GM23338 (cell line): Measurements from ENCODE around the gene TP53BP2. TPM values are rescaled to one million over a fixed set of nuclear protein-coding genes. Genes with fewer than 3 reads are reported as not detected.

Source experiments
- ATAC-seq: fragments of 200-7000 bp; cut with Tn5 transposase; 3 replicates; pipeline ENCODE4 v1.9.1; 2020
- DNase-seq: peaks from one replicate; pipeline ENCODE4 v3.0.0-alpha.2; 2015; ENCODE audit warnings: low spot score
- H2AFZ ChIP-seq: fragments of 200-600 bp; sonication (generic); 2 replicates; pipeline ENCODE4 v1.8.0; 2016; ENCODE audit warnings: antibody characterized with exemption, mild to moderate bottlenecking, moderate library complexity
- H3F3A ChIP-seq: fragments of 200-600 bp; sonication (generic); replicated peaks from 2 replicates; pipeline ENCODE4 v1.8.0; 2017; ENCODE audit warnings: antibody characterized with exemption, mixed run types, low read depth
- H3K27ac ChIP-seq: fragments of 200-600 bp; sonication (generic); 2 replicates; pipeline ENCODE4 v1.6.1; 2016; ENCODE audit warnings: low read depth
- H3K27me3 ChIP-seq: fragments of 200-600 bp; sonication (generic); 2 replicates; pipeline ENCODE4 v1.8.0; 2016; ENCODE audit warnings: mild to moderate bottlenecking, mixed run types, moderate library complexity; ENCODE audit not compliant: insufficient read depth
- H3K36me3 ChIP-seq: fragments of 200-600 bp; sonication (generic); 2 replicates; pipeline ENCODE4 v1.8.0; 2016; ENCODE audit warnings: mild to moderate bottlenecking; ENCODE audit not compliant: insufficient read depth
- H3K4me1 ChIP-seq: fragments of 200-600 bp; sonication (generic); 2 replicates; pipeline ENCODE4 v1.8.0; 2016; ENCODE audit warnings: mild to moderate bottlenecking, moderate library complexity; ENCODE audit not compliant: insufficient read depth
- H3K4me2 ChIP-seq: fragments of 200-600 bp; sonication (generic); 2 replicates; pipeline ENCODE4 v1.7.1; 2017; ENCODE audit warnings: mixed run types
- H3K4me3 ChIP-seq: fragments of 200-600 bp; sonication (generic); 2 replicates; pipeline ENCODE4 v1.6.1; 2016; ENCODE audit warnings: mixed run types
- H3K79me2 ChIP-seq: fragments of 200-600 bp; sonication (generic); replicated peaks from 2 replicates; pipeline ENCODE4 v1.8.0; 2017; ENCODE audit warnings: mild to moderate bottlenecking; ENCODE audit not compliant: insufficient read depth
- H3K9me2 ChIP-seq: fragments of 200-600 bp; sonication (generic); 2 replicates; pipeline ENCODE4 v1.8.0; 2017; ENCODE audit not compliant: insufficient read depth
- H4K20me1 ChIP-seq: fragments of 200-600 bp; sonication (generic); replicated peaks from 2 replicates; pipeline ENCODE4 v1.8.0; 2017; ENCODE audit warnings: mild to moderate bottlenecking; ENCODE audit not compliant: insufficient read depth
- H3K27ac Mint-ChIP-seq: 2 replicates; pipeline ENCODE4 v1.8.0; 2020; ENCODE audit warnings: inconsistent platforms, mild to moderate bottlenecking, moderate library complexity, mixed read lengths
- H3K27me3 Mint-ChIP-seq: 3 replicates; pipeline ENCODE4 v1.8.0; 2022; ENCODE audit warnings: low read depth, mild to moderate bottlenecking, moderate library complexity, mixed read lengths, inconsistent platforms; ENCODE audit not compliant: insufficient read depth, poor library complexity
- H3K36me3 Mint-ChIP-seq: 3 replicates; pipeline ENCODE4 v1.8.0; 2021; ENCODE audit warnings: low read depth, mild to moderate bottlenecking, inconsistent platforms, moderate library complexity, mixed read lengths
- H3K4me1 Mint-ChIP-seq: 3 replicates; pipeline ENCODE4 v1.8.0; 2020; ENCODE audit warnings: mild to moderate bottlenecking, inconsistent platforms, mixed read lengths
- H3K4me3 Mint-ChIP-seq: 3 replicates; pipeline ENCODE4 v1.8.0; 2021; ENCODE audit warnings: moderate library complexity, mild to moderate bottlenecking, inconsistent platforms, mixed read lengths
- H3K9me3 Mint-ChIP-seq: 3 replicates; pipeline ENCODE4 v1.8.0; 2020; ENCODE audit warnings: moderate library complexity, mild to moderate bottlenecking, inconsistent platforms, mixed read lengths
- CTCF ChIP-seq, 2 experiments: fragments of 200-600 bp in 1 of 2; sonication (generic) in 1 of 2; conservative IDR thresholded peaks; 2 replicates each; pipeline versions ENCODE4 v1.5.1 to v1.6.1; 2016 to 2017; ENCODE audit warnings: antibody characterized with exemption in 2 of 2, low read depth in 2 of 2, mild to moderate bottlenecking in 2 of 2, moderate library complexity in 1 of 2
- ETS1 ChIP-seq: IDR thresholded peaks from 2 replicates; pipeline ENCODE4 v1.6.1; 2016; ENCODE audit warnings: antibody characterized with exemption
- EZH2phosphoT487 ChIP-seq: fragments of 200-600 bp; sonication (generic); IDR thresholded peaks from one replicate; pipeline ENCODE4 v1.8.1; 2018; ENCODE audit warnings: antibody characterized with exemption; ENCODE audit not compliant: unreplicated experiment
- JUNB ChIP-seq: IDR thresholded peaks from one replicate; pipeline ENCODE4 v1.6.1; 2016; ENCODE audit warnings: antibody characterized with exemption; ENCODE audit not compliant: unreplicated experiment
- NANOG ChIP-seq: IDR thresholded peaks from 2 replicates; pipeline ENCODE4 v1.6.1; 2016; ENCODE audit warnings: antibody characterized with exemption, borderline replicate concordance
- POLR2AphosphoS5 ChIP-seq: IDR thresholded peaks from 2 replicates; pipeline ENCODE4 v1.6.1; 2016; ENCODE audit warnings: antibody characterized with exemption, low read depth
- STAT1 ChIP-seq: IDR thresholded peaks from one replicate; pipeline ENCODE4 v1.6.1; 2016; ENCODE audit warnings: antibody characterized with exemption; ENCODE audit not compliant: unreplicated experiment
- ZNF114 ChIP-seq: fragments of 250-450 bp; sonication (Bioruptor Pico); IDR thresholded peaks from 2 replicates; pipeline ENCODE4 v1.5.0; 2020; ENCODE audit warnings: mild to moderate bottlenecking, moderate library complexity
- ZNF331 ChIP-seq: fragments of 250-450 bp; sonication (Bioruptor Pico); IDR thresholded peaks from 2 replicates; pipeline ENCODE4 v1.5.0; 2020; ENCODE audit warnings: low read depth, mild to moderate bottlenecking, moderate library complexity
- polyA plus RNA-seq: library from polyadenylated mRNA; unstranded; fragments of >200 nt; fragmentation: Nextera tagmentation; extraction: Ambion mirVana; gene quantifications from 2 replicates; pipeline ENCODE4 v1.2.1, GENCODE V29; 2016
- total RNA-seq: library from RNA; depleted of rRNA; stranded (reverse); fragments of >200 nt; shearing (Covaris generic); gene quantifications from 2 replicates; pipeline ENCODE4 v1.2.3, GENCODE V29; 2014

Gene TP53BP2
- total and polyA plus RNA-seq, 2 experiments from 2014 or later, result 10.1 to 32.9 TPM

GRCh38 chr1:223745731-223746130 lies 100.0 kb downstream of the TP53BP2 start:
- TF ChIP-seq ZNF114 (CRISPR knock-in tag), result no peak
- H3K4me3 ChIP-seq, result no peak overlapping the region
- no peak overlapping the region for H3K27ac ChIP-seq
- no peaks in the 10 kb centered on the region for H3K9me2 ChIP-seq
- Mint-ChIP-seq H3K27ac (no peak overlapping the region), H3K36me3 (peaks cover 7% of the 10 kb centered on the region), H3K27me3 (peaks cover 15% of the 10 kb centered on the region), H3K4me3 (no peak overlapping the region), H3K4me1 (no peaks in the 10 kb centered on the region; the same call in 2 of the 3 replicates), H3K9me3 (no peaks in the 10 kb centered on the region)
- DNase-seq, result no peak
- no peak overlapping the region for H2AFZ ChIP-seq
- no peaks in the 10 kb centered on the region for H3F3A ChIP-seq
- H4K20me1 ChIP-seq, result no peaks in the 10 kb centered on the region
- H3K4me1 ChIP-seq, result peaks cover 4% of the 10 kb centered on the region; the same call in 1 of the 2 replicates
- peaks cover 25% of the 10 kb centered on the region for H3K27me3 ChIP-seq
- ATAC-seq, result no peak
- no peak overlapping the region for H3K4me2 ChIP-seq
- H3K79me2 ChIP-seq, result no peaks in the 10 kb centered on the region
- no peaks in the 10 kb centered on the region for H3K36me3 ChIP-seq

- Mint-ChIP-seq H3K9me3 (no peaks in the 10 kb centered on the region), H3K4me1 (peaks cover 12% of the 10 kb centered on the region), H3K27me3 (peaks cover 12% of the 10 kb centered on the region), H3K36me3 (peaks cover 7% of the 10 kb centered on the region; the same call in 2 of the 3 replicates), H3K4me3 (no peak overlapping the region), H3K27ac (no peak overlapping the region)
- Histone ChIP-seq H3K4me3 (no peak overlapping the region), H3K36me3 (no peaks in the 10 kb centered on the region), H3K4me1 (peaks cover 4% of the 10 kb centered on the region; the same call in 1 of the 2 replicates), H3K9me2 (no peaks in the 10 kb centered on the region), H3K27ac (no peak overlapping the region), H3K4me2 (no peak overlapping the region), H4K20me1 (no peaks in the 10 kb centered on the region), H2AFZ (no peak overlapping the region), H3F3A (no peaks in the 10 kb centered on the region), H3K27me3 (peaks cover 15% of the 10 kb centered on the region), H3K79me2 (no peaks in the 10 kb centered on the region)
- TF ChIP-seq ETS1, result no peak
- TF ChIP-seq ZNF114 (CRISPR knock-in tag), result no peak
- TF ChIP-seq POLR2AphosphoS5, result no peak
- TF ChIP-seq NANOG, result no peak
- no peak for TF ChIP-seq JUNB
- no peak for TF ChIP-seq ZNF331 (CRISPR knock-in tag)
- TF ChIP-seq STAT1, result no peak
- TF ChIP-seq EZH2phosphoT487, result no peak
- ATAC-seq (no peak), DNase-seq (no peak)
These were observed 102.8 kb downstream of the TP53BP2 start for GRCh38 chr1:223742856-223743517.

- Histone ChIP-seq H3K27ac (no peak overlapping the region), H3K36me3 (no peaks in the 10 kb centered on the region), H3K79me2 (no peaks in the 10 kb centered on the region), H3K4me2 (no peak overlapping the region), H3K27me3 (peaks cover 4% of the 10 kb centered on the region), H3K4me3 (no peak overlapping the region), H4K20me1 (no peaks in the 10 kb centered on the region), H3K4me1 (peaks cover 3% of the 10 kb centered on the region; the same call in 1 of the 2 replicates), H3K9me2 (no peaks in the 10 kb centered on the region), H2AFZ (no peak overlapping the region), H3F3A (no peaks in the 10 kb centered on the region)
- ATAC-seq (peak; percentile 31; the same call in 1 of the 3 replicates), DNase-seq (peak; percentile 66)
- Mint-ChIP-seq H3K36me3 (no peaks in the 10 kb centered on the region; the same call in 1 of the 3 replicates), H3K27me3 (peaks cover 2% of the 10 kb centered on the region), H3K9me3 (no peaks in the 10 kb centered on the region), H3K4me1 (peaks cover 12% of the 10 kb centered on the region), H3K4me3 (no peak overlapping the region), H3K27ac (no peak overlapping the region)
- TF ChIP-seq EZH2phosphoT487 (no peak), CTCF (conservative IDR thresholded peaks at IDR 0.05; ENCODE audit: low read depth in 2 of 2) (no peak), POLR2AphosphoS5 (no peak)
These were observed 103.9 kb downstream of the TP53BP2 start for GRCh38 chr1:223741861-223742260.
